ENCODE measurements around the gene HIBCH.
A peak's percentile ranks its signal among the peaks of the same experiment; 100 is the strongest.
"Not testable (repeated sequence)": the region's sequence is repeated elsewhere in the genome, so short reads cannot be mapped to it uniquely, and the experiment has no call there.

HIBCH gene

GRCh38 chr2:190311893-190312634 is 7.6 kb downstream of the HIBCH start:
- no peak for DNase-seq

DNA sequence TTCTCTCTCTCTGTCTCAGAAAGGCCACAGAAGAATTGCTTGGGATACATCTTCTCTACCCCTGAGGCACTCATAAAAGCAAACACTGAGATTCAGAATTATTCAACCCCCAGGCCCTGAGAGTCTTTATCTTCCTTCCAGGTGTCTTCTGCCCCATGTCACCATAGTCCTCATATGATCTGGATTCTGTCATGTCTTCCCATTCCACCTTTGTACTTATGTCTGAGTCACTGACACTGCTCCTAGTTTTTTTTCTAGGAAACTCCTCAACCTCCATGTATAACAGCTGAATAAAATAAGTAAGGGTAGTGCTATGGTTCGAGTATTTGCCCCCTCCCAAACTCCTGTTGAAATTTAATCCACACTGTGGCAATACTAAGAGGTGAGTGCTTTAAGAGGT is 11.6 kb downstream of the HIBCH start:
- no peak for DNase-seq

GRCh38 chr2:190304404-190304803 is 15.2 kb downstream of the HIBCH start:
- DNase-seq, result no peak

DNA sequence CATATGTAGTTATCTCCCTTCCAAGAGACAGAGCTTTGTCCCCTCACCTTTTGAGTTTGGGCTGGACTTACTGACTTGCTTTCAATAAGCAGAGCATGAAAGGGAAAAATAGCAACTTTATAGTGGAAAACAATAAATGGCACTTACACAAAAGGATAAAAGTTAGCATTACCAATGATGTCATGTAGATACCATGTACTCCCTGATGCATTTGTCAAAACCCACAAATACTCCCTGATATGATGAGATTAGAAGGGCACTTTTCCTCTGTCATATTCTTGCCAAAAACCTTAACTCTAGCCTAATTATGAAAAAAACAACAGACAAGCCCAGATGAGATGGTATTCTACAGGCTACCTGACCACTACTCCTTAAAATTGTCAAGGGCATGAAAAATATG is 16.0 kb downstream of the HIBCH start:
- no peak for DNase-seq

DNA sequence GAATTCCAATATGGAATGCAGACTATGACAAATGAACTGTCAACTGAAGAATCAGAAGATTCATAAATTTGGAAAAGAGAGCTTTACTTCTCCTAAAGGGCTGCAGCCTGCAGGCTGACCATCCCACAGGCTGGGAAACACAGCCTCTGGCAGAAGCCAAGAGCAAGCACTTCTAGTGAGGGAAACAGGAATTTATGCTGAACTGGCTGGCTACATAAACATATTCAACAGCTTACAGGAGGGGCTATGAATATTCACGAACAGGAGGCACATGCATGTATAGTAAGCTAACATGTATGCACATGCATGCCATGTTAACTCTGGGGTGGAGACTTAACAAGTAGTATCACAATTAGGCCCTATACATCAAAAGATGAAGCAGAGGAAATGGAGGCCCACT is 17.6 kb downstream of the HIBCH start:
- no peak for DNase-seq

DNA sequence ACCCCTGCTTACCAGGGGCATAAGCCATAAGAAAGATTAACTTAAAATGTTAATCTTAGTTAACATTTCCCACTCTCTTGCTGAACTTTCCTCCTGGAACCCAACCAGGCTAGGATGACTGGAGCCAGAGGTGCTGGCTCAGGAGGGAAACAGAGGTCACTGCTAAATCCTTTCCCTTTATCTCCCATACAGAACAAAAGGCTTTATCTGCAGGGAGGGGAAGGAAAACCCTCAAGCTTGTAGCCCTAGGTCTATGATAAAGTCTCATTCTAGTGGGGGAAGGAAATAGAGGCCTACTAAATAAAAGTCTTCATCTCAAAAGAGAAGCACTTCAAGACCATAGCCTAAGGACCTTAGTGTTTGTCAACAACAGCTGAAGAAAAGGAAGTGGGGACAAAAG is 18.6 kb downstream of the HIBCH start:
- no peak for DNase-seq

GRCh38 chr2:190297880-190298279 is 21.7 kb downstream of the HIBCH start:
- DNase-seq, result not testable (repeated sequence)

- no peak for DNase-seq
Measured at GRCh38 chr2:190283783-190284182, 35.8 kb downstream of the HIBCH start.

GRCh38 chr2:190280565-190281350 is 38.9 kb downstream of the HIBCH start:
- DNase-seq, result no peak

GRCh38 chr2:190279256-190280134 is 40.1 kb downstream of the HIBCH start:
- DNase-seq, result not testable (repeated sequence)

- peak in 2 of 58 donors; percentile 1 to 3 for DNase-seq
Measured at GRCh38 chr2:190277234-190278112, 42.2 kb downstream of the HIBCH start.

DNA sequence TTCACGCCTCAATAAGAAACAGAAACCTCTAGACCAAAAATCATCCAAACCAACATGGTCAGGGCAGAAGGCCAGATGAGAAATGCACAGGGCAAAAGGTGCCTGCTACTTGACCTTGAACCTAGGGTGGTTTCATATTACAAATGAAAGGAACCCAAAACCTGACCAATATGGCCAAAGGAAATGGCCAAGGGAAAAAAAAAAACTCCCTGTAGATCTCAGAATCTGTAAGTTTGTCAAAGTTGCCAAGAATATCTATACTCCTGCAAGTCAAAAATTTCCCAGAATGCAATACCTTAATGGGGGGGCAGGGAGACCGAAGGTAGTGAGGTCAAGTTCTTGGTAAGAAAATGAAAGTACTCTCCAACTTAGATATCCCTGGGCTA is 47.2 kb downstream of the HIBCH start:
- DNase-seq, result no peak

GRCh38 chr2:190271783-190272456 is 47.7 kb downstream of the HIBCH start:
- DNase-seq, result no peak

GRCh38 chr2:190270298-190270697 is 49.3 kb downstream of the HIBCH start:
- DNase-seq, result no peak

DNA sequence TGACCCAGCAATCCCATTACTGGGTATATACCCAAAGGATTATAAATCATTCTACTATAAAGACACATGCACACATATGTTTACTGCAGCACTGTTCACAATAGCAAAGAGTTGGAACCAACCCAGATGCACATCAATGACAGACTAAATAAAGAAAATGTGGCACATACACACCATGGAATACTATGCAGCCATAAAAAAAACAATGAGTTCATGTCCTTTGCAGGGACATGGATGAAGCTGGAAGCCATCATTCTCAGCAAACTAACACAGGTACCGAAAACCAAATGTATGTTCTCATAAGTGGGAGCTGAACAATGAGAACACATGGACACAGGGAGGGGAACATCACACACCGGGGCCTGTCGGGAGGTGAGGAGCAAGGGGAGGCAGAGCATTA is 49.9 kb downstream of the HIBCH start:
- DNase-seq, result not testable (repeated sequence)

DNA sequence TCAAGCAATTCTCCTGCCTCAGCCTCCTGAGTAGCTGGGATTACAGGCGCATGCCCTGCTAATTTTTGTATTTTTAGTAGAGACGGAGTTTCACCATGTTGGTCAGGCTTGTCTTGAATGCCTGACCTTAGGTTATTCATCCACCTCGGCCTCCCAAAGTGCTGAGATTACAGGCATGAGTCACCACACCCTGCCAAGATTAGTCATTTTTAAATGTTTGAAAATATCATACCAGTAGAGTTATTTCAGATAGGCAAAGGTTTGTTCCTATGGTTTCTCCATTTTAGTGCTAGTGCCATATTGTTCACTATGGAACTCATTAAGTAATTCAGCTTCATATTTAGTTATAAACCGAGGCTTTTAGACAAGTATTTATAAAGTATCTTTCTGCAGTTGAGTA is 52.3 kb downstream of the HIBCH start:
- DNase-seq, result no peak

GRCh38 chr2:190266314-190266713 is 53.3 kb downstream of the HIBCH start:
- DNase-seq, result no peak

- no peak for DNase-seq
Measured at GRCh38 chr2:190261851-190262250, 57.8 kb downstream of the HIBCH start.

DNA sequence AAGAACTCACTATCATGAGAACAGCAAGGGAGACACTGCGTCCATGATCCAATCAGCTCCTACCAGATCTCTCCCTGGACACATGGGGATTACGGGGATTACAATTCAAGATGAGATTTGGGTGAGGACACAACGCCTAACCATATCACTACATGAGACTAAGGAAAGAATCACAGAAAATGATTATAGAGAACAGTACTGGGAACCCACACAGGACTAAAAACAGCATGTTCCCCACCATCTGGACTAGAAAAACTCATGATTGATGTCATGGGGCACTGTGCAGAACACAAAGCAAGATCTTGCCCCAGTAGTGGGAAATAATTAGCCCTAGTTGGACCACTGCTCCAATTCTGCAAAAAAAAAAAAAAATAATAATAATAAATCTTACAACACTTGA is 63.5 kb downstream of the HIBCH start:
- no peak for DNase-seq

DNA sequence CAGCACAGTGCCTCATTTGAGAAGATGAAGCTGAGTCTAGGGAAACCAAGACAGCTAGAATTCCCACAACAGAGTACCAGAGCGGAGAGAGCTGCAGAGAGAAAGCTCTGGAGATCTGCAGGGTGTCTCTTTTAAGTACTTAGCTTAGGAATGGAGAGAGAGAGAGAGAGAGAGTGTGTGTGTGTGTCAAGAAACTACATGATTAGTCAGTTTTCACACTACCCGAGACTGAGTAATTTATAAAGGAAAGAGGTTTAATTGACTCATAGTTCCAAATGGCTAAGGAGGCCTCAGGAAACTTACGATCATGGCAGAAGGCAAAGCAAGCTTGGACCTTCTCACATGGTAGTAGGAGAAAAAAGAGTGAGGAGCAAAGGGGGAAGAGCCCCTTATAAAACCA is 64.0 kb downstream of the HIBCH start:
- DNase-seq, result no peak
